ENCODE measurements around the gene PXDN.

PXDN gene

DNA sequence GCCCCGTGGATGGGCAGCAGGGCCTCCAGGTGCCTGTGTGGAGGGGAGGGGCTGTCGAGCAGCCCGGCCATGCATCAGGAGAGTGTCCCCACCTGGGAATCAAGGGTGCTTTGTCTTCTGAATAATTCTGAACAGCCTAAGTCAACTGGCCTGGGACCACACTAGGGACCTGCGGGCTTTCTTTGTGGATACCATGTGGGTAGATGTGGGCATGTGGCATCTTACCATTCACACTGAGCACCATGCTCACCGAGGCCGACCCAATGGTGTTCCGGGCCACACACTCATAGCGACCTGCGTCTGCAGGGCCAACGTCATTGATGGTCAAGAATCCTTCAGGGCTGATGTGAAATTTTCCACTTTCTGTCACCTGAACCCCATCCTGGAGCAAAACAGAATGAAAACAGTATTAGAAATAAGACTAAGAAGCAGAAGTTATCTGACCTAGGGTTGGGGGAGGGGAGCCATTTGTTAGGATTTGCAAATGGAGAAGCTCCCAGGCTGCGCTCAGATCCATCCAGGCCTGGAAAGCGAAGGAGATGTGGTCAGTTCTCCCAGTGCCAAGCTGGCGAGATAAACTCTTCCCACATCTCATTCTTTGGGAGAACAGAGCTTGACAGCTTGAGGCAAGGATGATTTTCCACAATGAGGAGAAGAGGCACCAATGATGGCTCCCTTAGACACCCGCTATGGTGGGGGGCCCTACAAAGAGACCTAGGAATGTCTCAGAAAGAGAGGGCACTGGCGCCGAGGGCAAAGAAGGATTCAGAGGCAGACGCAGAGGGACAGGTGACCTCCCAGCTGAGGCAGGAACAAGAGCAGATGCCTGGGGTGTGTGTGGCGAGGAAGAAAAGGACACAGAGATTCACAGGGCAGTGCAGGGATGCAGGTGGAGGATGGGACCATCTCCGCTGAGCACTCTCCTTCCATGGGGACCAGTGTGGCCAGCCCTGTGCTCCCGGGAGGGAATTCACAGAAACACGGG is 83.4 kb downstream of the PXDN start:
- Histone ChIP-seq H3K36me3 (ENCODE audit: control insufficient read depth in 1 of 2, insufficient read depth in 2 of 2, low read length in 2 of 2) (peaks cover 42 to 68% of the 10 kb centered on the region in 2 donors), H3K4me3 (ENCODE audit: low read depth in 1 of 2, low read length in 2 of 2) (no peak overlapping the region), H3K27ac (ENCODE audit: low read length) (no peak overlapping the region), H3K4me1 (ENCODE audit: control insufficient read depth in 1 of 2, insufficient read depth in 2 of 2, low read length in 2 of 2) (no peaks in the 10 kb centered on the region), H3K27me3 (ENCODE audit: low read depth, low read length) (no peaks in the 10 kb centered on the region), H3K9me3 (ENCODE audit: control insufficient read depth in 1 of 2, low read length in 2 of 2) (no peaks in the 10 kb centered on the region)

DNA sequence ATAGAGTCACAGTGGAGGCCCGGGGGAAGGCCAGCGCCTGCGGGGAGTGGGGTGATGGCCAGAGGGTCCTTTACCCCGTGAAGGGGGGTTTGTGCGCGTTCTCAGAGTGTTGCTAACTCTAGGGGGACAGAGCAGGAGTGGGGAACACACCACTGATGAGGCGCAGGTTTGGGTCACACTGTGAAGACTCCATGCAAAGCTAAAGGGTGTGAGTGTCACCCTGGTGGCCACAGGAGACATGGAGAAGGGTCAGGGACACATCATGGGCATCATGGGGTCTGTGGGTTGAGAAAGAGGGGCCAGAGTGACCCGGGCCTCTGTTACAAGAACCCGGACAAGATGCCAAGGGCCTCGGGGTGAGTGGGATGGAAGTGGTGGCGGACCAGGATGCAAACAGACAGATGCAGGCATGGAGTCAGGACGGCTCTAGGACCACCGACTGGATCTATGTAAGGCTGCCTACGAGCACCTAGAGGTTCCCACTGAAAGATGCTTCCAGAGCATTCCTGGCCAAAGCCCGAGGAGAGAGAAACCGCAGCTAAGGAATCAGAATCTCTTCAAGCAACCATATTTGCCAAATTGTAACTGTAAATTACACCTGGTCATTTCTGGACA is 84.3 kb downstream of the PXDN start:
- no peak overlapping the region for H3K4me3 ChIP-seq (ENCODE audit: low read depth in 1 of 2, low read length in 2 of 2)
- no peaks in the 10 kb centered on the region for H3K27me3 ChIP-seq (ENCODE audit: low read depth, low read length)
- no peaks in the 10 kb centered on the region for H3K4me1 ChIP-seq (ENCODE audit: control insufficient read depth in 1 of 2, insufficient read depth in 2 of 2, low read length in 2 of 2)
- no peak overlapping the region for H3K27ac ChIP-seq (ENCODE audit: low read length)
- H3K9me3 ChIP-seq (ENCODE audit: control insufficient read depth in 1 of 2, low read length in 2 of 2): no peaks in the 10 kb centered on the region
- peaks cover 39 to 63% of the 10 kb centered on the region in 2 donors for H3K36me3 ChIP-seq (ENCODE audit: control insufficient read depth in 1 of 2, insufficient read depth in 2 of 2, low read length in 2 of 2)

DNA sequence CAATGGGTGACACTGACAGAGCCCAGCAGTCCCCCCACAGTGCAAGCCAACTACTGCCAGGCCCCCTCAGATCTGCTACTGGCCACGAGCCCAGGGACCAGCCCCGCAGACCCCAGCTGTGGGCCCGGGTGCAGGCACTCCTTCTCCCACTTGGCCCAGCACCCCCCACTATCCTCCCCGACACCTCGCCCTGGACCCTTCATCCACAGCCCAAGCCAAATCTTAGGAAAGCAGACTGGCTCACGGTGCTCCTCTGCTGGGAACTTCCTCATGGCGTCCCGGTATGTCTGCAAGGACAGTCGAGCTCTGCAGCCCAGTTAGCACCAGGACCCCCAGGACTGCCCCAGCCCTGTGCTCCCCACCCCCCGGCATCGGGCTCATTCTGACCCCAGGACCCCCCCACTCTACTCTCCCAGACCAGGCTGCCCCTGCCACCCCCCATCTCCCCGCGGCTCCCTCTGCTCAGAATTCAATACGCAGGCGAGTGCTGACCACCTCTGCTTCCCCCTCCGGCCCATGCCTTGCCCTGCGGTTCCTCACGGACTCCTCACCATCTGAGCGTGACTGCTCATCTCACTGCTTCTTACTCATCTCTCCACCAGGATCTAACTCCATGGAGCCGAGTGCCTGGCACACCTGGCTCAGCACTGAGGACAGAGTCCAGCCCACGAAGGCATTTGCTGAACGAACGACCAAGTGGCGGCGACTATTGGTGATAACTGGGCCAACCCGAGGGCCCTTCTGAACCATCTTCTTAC is 85.7 kb downstream of the PXDN start:
- Histone ChIP-seq H3K27ac (ENCODE audit: low read length) (no peak overlapping the region), H3K36me3 (ENCODE audit: control insufficient read depth in 1 of 2, insufficient read depth in 2 of 2, low read length in 2 of 2) (peaks cover 30 to 63% of the 10 kb centered on the region in 2 donors)

DNA sequence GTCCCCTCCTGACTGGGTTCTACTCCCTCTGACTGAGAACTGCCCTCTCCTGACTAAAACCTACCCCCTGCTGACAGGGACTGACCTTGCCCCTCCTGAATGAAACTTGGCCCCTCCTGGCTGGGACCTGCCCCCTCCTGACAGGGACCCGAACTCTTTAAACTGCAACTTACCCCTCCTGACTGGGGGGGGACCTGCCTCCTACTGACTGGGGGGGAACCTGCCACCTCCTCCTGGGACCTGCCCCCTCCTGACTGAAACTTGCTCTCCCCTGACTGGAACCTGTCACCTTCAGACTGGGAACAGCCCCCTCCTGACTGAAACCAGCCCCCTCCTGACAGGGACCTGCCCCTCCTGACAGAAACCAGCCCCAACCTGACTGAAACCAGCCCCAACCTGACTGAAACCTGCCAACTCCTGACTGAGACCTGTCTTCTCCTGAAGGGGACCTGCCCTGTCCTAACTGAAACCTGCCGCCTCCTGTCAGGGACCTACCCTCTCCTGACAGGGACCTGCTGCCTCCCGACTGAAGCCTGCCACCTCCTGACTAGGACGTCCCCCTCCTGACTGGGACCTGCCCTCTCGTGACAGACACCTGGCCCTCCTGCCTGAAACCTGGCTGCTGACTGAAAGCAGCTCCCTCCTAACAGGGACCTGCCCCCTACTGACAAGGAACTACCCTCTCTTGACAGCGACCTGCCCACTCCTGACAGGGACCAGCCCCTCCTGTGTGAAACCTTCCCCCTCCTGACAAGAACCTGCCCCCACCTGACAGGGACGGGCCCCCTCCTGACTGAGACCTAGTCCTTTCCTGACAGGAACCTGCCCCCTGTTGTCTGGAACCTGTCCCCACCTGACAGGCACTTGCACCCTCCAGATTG is 87.1 kb downstream of the PXDN start:
- H3K36me3 ChIP-seq (ENCODE audit: control insufficient read depth in 1 of 2, insufficient read depth in 2 of 2, low read length in 2 of 2): peaks cover 19 to 56% of the 10 kb centered on the region in 2 donors
- H3K9me3 ChIP-seq (ENCODE audit: control insufficient read depth in 1 of 2, low read length in 2 of 2): no peaks in the 10 kb centered on the region
- H3K4me1 ChIP-seq (ENCODE audit: control insufficient read depth in 1 of 2, insufficient read depth in 2 of 2, low read length in 2 of 2): peaks cover 8 to 15% of the 10 kb centered on the region in 2 donors
- no peak overlapping the region for H3K27ac ChIP-seq (ENCODE audit: low read length)
- H3K27me3 ChIP-seq (ENCODE audit: low read depth, low read length): no peaks in the 10 kb centered on the region
- H3K4me3 ChIP-seq (ENCODE audit: low read depth in 1 of 2, low read length in 2 of 2): no peak overlapping the region

More for the DNA sequence above, 85.7 kb downstream of the PXDN start:
- H3K4me1 ChIP-seq (ENCODE audit: control insufficient read depth in 1 of 2, insufficient read depth in 2 of 2, low read length in 2 of 2): peaks cover 0 to 2% of the 10 kb centered on the region in 2 donors
- H3K9me3 ChIP-seq (ENCODE audit: control insufficient read depth in 1 of 2, low read length in 2 of 2): no peaks in the 10 kb centered on the region
- no peak overlapping the region for H3K4me3 ChIP-seq (ENCODE audit: low read depth in 1 of 2, low read length in 2 of 2)
- H3K27me3 ChIP-seq (ENCODE audit: low read depth, low read length): no peaks in the 10 kb centered on the region

- no peaks in the 10 kb centered on the region for H3K9me3 ChIP-seq (ENCODE audit: control insufficient read depth in 1 of 2, low read length in 2 of 2)
- H3K4me3 ChIP-seq (ENCODE audit: low read depth in 1 of 2, low read length in 2 of 2): no peak overlapping the region
- H3K27ac ChIP-seq (ENCODE audit: low read length): no peak overlapping the region
- no peaks in the 10 kb centered on the region for H3K27me3 ChIP-seq (ENCODE audit: low read depth, low read length)
- peaks cover 8 to 23% of the 10 kb centered on the region in 2 donors for H3K4me1 ChIP-seq (ENCODE audit: control insufficient read depth in 1 of 2, insufficient read depth in 2 of 2, low read length in 2 of 2)
- H3K36me3 ChIP-seq (ENCODE audit: control insufficient read depth in 1 of 2, insufficient read depth in 2 of 2, low read length in 2 of 2): peaks cover 16 to 48% of the 10 kb centered on the region in 2 donors
These were observed 87.9 kb downstream of the PXDN start for GRCh38 chr2:1656326-1656960.

GRCh38 chr2:1655461-1655860 is 88.9 kb downstream of the PXDN start:
- Histone ChIP-seq H3K27me3 (ENCODE audit: low read depth, low read length) (no peaks in the 10 kb centered on the region), H3K4me1 (ENCODE audit: control insufficient read depth in 1 of 2, insufficient read depth in 2 of 2, low read length in 2 of 2) (peaks cover 8 to 31% of the 10 kb centered on the region in 2 donors), H3K36me3 (ENCODE audit: control insufficient read depth in 1 of 2, insufficient read depth in 2 of 2, low read length in 2 of 2) (peaks cover 6 to 38% of the 10 kb centered on the region in 2 donors), H3K9me3 (ENCODE audit: control insufficient read depth in 1 of 2, low read length in 2 of 2) (no peaks in the 10 kb centered on the region), H3K27ac (ENCODE audit: low read length) (no peak overlapping the region), H3K4me3 (ENCODE audit: low read depth in 1 of 2, low read length in 2 of 2) (no peak overlapping the region)

DNA sequence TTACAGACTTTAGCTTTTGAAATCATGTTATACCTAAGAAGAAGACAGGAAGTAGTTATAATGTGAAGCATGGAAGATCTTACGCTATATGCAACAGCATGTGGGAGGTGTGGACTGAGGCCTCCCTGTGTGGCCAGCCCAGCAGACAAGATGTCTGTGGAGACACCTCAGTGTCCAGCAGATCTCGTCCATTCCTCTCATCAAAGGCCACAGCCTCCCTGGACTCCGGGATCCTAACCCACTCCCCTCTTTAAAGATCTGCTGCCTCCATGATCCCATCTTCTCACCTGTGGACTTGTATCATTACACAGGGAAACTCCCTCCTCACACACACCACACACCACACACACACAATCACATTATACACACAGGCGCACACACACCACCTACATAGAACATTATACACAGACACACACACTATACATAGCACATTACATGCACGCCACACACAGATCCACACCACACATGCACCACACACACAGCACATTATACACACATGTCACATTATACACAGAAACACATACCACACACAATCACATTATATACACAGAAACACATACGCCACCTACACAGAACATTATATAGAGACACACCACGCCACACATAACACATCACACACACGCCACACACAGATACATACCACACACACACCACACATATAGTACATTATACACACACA is 89.5 kb downstream of the PXDN start:
- Histone ChIP-seq H3K27me3 (ENCODE audit: low read depth, low read length) (no peaks in the 10 kb centered on the region), H3K27ac (ENCODE audit: low read length) (no peak overlapping the region), H3K36me3 (ENCODE audit: control insufficient read depth in 1 of 2, insufficient read depth in 2 of 2, low read length in 2 of 2) (peaks cover 4 to 35% of the 10 kb centered on the region in 2 donors), H3K4me3 (ENCODE audit: low read depth in 1 of 2, low read length in 2 of 2) (no peak overlapping the region), H3K9me3 (ENCODE audit: control insufficient read depth in 1 of 2, low read length in 2 of 2) (no peaks in the 10 kb centered on the region), H3K4me1 (ENCODE audit: control insufficient read depth in 1 of 2, insufficient read depth in 2 of 2, low read length in 2 of 2) (peaks cover 8 to 31% of the 10 kb centered on the region in 2 donors)

GRCh38 chr2:1653956-1654695 is 90.2 kb downstream of the PXDN start:
- Histone ChIP-seq H3K36me3 (ENCODE audit: control insufficient read depth in 1 of 2, insufficient read depth in 2 of 2, low read length in 2 of 2) (peaks cover 4 to 39% of the 10 kb centered on the region in 2 donors), H3K27me3 (ENCODE audit: low read depth, low read length) (no peaks in the 10 kb centered on the region), H3K4me3 (ENCODE audit: low read depth in 1 of 2, low read length in 2 of 2) (no peak overlapping the region), H3K9me3 (ENCODE audit: control insufficient read depth in 1 of 2, low read length in 2 of 2) (no peaks in the 10 kb centered on the region), H3K4me1 (ENCODE audit: control insufficient read depth in 1 of 2, insufficient read depth in 2 of 2, low read length in 2 of 2) (peaks cover 8 to 31% of the 10 kb centered on the region in 2 donors), H3K27ac (ENCODE audit: low read length) (peak overlapping the region; percentile 49)

GRCh38 chr2:1652034-1652790 is 92.1 kb downstream of the PXDN start:
- Histone ChIP-seq H3K27ac (ENCODE audit: low read length) (peak overlapping the region; percentile 49), H3K36me3 (ENCODE audit: control insufficient read depth in 1 of 2, insufficient read depth in 2 of 2, low read length in 2 of 2) (peaks cover 0 to 53% of the 10 kb centered on the region in 2 donors), H3K9me3 (ENCODE audit: control insufficient read depth in 1 of 2, low read length in 2 of 2) (no peaks in the 10 kb centered on the region), H3K4me3 (ENCODE audit: low read depth in 1 of 2, low read length in 2 of 2) (no peak overlapping the region), H3K27me3 (ENCODE audit: low read depth, low read length) (no peaks in the 10 kb centered on the region), H3K4me1 (ENCODE audit: control insufficient read depth in 1 of 2, insufficient read depth in 2 of 2, low read length in 2 of 2) (peaks cover 8 to 31% of the 10 kb centered on the region in 2 donors)
